GM18519 (cell line): ENCODE results near the gene CNN1.

Experiments used
- ATAC-seq: cut with Tn5 transposase; IDR thresholded peaks from one replicate; pipeline ENCODE4 v1.9.1; 2021; ENCODE audit warnings: mild to moderate bottlenecking, moderate library complexity; ENCODE audit not compliant: unreplicated experiment, low FRiP score

CNN1 gene

DNA sequence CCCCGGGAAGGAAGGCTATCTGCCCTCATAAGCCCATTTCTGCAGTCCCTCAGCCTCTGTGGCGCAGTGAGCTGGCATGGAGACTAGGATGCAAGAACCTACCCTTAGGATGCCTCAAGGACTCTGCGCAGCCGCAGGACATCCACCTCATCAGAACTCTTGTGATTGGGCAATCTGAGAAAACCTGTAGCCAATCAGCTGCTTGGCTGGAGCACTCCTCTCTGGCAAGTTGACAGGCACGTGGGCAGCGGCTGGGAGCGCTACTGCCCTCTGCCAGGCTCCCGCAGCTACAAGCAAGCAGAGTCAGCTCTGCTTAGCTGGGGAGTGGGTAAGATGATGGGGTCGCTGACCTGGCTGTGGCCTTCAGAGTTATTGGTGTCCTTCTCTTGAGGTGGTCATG is 8.2 kb upstream of the CNN1 start:
- no peak for ATAC-seq

DNA sequence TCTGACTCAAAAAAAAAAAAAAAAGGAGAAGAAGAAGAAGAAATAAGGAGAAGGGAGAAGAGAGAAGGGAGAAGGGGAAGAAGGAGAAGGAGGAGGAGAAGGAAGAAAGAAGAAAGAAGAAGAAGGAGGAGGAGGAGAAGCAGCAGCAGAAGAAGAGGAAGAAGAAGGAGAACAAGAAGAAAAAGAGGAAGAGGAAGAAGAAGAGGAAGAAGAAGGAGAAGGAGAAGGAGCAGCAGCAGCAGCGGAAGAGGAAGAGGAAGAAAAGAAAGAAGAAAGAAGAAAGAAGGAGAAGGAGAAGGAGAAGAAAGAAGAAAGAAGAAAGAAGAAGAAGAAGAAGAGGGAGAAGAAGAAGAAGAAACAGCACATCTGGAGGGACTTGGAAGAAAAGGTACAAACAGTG is 4.1 kb upstream of the CNN1 start:
- ATAC-seq, result no peak

DNA sequence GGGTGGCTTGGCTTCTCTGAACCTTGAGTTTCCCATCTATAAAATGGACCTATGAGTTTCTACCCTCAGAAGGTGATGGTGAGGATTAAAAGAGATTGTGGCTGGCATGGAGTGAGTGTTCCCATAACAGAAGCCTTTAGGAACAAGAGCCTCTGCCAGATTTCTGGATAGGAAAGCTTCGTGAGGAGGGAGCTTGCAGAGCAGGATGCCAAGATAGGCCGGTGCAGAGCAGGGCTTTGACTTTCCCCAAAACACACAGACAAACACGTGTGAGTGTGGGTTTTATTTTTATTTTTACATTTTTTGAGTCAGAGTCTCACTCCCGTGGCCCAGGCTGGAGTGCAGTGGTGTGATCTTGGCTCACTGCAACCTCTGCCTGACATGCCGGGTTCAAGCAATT is 3.7 kb upstream of the CNN1 start:
- ATAC-seq, result no peak

DNA sequence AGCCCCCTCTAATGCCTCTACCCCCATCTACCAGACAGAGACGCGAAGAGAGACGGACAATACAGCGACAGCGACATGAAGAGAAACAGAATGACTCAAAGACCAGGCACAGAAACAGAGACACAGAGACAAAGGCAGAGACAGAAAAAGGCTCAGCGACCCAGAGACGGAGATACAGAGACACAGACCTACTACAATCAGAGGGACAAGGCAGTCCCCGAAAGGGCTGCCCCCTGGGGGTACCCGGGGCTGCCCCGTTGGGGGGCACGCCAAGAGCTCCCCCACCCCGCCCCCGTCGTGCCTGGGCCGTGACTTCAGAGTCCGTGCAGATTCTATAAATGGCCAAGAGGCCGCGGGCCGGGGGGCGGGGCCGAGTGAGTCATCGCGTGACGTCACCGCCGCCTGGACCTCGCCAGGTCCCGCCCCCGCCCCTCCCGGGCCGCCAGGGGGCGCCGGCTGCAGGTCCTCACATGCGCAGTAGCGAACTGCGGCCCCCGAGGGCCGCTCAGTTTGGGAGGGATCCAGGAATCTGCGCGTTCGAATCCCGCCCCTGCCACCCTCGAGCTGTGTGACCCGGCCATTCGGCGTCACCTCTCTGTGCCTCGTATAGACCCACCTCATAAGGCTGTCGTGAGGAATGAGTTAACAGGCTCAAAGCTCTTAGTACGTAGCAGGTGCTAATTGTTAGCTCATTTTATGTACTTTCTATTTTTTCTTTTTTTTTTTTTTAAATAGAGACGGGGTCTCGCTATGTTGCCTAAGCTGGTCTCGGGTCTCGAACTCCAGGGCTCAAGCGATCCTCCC is 2.7 kb upstream of the CNN1 start:
- no peak for ATAC-seq

DNA sequence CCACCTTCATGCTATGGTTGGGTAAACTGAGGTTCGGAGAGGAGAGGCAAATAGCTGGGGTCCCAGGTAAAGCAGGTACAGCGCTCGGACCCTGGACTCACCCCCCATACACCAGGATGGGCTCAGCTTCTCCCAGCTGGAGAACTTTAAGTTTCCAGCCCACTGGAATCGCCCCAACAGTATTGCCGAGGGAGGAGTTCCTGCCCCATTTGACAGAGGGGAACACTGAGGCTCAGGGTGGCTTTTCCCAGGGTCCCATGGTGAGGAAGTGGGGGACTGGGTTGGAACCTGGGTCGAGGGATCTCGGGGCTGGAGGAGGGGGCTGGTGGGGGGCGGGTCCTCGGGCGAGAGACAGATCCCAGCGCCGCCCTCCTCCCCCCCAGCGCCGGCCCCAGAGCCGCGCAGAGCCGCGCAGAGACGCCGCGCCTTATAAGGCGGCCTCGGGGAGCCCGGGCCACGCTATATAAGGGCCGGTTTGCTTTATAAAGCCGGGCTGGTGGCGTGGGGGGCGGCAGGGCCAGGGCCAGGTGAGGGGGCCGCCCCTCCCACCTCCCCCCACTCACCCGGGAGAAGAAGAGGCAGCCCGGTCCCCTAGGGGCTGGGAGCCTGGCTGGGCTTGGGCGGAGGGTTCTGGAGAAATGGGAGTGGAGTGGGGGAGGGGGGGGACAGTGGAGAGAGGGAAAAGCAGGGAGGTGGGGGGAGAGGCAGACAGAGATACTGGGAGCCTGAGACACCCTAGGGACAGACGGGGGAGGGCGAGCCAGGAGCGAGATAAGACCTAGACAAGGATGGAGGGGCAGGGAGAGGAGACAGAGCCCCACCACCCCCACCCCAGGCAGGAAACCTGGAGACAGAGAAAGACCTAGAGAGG is 1.1 kb downstream of the CNN1 start:
- no peak for ATAC-seq

DNA sequence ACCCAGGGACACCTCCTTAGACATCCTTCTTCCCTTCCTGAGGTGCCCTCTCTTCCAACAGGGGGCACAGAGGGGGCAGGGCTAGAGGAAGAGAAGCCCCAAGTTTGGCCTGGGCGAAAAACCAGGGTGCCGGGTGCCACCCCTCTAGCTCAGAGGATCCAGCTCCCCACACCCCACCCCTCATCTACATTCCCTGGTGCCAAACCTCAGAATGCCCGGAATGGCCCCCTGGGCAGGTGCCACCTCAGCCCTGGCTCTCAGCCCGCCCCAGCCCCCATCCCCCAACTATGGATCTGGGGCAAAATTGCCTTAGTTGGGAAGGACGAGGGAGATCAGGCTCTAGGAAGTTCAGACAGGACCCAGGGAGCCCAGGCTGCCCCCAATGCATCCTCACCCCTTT is 2.0 kb downstream of the CNN1 start:
- ATAC-seq, result no peak

DNA sequence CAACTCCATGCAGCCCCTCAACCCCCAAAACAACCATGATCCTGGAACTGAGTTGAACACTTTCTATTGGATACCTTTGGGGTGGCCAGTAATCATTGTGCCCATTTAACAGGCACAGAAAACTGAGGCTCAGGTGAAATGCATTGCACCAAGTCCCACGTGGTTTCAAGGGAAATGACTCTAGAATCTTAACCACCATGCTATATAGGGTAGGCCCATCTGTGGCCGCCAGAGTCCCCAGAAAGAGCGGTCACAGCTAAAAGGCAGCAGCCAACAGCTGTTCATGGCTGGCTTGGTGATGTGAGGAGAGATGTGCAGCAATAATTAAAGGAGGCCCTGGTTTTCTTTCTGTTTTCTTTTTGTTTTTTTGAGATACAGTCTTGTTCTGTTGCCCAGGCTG is 2.6 kb downstream of the CNN1 start:
- ATAC-seq, result no peak

DNA sequence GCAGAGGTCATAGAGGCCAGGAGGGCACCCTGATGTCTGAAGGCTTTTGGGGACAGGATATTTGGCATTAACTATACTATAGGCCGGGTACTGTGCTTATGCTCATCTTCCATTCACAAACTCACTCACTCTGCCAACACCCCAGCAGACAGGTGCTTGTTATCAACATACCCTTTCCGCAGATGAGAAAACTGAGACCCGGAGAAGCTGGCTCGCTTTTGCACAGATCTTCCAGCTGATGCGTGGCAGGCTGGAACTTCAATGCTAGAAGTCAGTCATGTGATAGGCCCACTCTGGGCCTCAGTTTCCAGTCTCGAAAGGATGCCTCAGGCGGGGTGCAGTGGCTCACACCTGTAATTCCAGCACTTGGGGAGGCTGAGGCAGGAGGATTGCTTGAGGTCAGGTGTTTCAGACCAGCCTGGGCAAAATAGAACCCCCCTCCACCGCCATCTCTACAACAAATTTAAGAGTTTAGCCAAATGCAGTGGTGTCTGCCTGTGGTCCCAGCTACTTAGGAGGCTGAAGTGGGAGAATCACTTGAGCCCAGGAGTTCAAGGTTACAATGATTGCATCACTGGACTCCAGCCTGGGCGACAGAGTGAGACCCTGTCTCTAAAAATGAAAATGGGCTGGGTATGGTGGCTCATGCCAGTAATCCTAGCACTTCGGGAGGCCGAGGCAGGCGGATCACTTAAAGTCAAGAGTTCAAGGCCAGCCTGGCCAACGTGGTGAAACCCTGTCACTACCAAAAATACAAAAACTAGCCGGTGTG is 9.5 kb downstream of the CNN1 start:
- no peak for ATAC-seq

DNA sequence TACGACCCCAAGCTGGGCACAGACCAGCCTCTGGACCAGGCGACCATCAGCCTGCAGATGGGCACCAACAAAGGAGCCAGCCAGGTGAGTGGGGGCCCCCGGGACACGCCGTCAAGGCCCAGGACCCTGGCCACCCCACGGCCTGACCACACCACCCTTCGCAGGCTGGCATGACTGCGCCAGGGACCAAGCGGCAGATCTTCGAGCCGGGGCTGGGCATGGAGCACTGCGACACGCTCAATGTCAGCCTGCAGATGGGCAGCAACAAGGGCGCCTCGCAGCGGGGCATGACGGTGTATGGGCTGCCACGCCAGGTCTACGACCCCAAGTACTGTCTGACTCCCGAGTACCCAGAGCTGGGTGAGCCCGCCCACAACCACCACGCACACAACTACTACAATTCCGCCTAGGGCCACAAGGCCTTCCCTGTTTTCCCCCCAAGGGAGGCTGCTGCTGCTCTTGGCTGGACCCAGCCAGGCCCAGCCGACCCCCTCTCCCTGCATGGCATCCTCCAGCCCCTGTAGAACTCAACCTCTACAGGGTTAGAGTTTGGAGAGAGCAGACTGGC is 10.8 kb downstream of the CNN1 start:
- no peak for ATAC-seq

DNA sequence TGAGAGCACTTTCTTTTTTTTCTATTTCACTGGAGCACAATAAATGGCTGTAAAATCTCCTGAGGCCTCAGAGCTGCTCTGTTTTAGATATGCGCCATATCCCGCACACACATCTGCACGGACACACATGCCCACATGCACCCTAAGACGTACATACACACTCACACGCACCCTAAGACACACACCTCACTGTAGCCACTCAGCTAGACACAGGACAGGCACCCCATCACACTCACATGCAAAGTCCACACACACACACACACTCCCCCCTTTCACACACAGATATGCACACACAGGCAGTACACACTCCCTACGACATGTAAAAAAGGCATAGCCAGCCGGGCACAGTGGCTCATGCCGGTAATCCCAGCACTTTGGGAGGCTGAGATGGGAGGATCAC is 11.6 kb downstream of the CNN1 start:
- no peak for ATAC-seq

DNA sequence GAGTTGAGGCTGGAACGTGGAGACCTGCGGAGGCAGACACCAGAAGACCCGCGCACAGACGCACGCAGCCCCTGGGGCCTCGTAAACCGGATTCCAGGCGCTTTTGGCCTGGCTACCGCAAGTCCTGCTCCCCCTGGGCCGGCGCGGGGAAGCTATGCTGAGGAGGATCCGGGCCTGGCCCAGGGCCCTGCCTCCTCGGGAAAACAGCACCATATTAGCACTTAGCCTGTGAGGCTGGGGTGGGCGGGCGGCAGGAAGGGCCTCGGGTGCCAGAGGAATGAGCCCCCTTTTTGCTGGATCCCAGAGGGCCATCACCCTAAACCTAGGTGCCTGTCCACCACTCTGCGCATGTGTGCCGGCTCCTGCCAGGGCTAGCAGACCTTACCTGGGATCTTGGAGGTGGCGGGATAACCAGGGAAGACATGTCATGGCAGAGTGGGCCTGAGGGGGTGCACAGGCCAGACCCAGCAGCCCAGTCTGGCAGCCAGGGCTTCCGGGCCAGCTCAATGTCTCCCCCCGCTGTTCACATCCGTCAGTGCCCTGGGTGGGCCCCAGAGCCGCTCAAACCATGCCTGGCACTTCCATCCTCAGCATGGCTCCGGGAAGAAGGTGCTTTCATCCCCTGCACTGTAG is 13.1 kb downstream of the CNN1 start:
- no peak for ATAC-seq

DNA sequence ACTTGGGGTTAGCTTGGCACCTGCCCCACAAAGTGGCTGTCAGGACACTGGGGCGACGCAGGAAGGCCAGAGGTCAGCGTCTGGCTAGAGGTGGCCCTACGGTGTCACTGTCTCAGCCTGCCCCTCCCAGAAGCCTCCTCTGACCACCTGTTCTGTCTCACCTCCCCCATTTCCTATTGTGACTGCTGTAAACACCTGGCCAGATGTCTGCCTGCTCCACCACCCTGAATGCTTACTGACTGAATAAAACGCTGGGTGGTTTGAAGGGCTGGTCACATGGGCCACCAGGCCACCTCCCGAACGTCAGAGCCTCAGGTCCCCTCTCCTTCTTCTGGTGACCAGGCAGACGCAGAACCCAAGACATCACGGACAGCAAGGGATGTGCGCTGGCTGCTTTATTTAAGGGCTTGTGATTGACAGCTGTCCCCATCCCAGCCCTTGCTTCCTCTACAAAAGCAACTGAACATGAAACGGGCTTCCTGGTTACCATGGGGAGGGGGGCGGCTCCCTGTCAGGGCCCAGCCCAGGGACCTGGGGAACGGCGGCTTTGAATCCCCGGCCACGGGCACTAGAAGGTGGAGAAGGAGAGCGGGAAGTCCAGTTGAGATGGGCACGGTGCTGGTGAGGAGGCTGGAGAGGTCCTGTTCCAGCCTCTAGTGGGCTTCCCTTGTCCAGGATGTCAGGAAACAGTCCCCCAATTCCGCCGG is 14.2 kb downstream of the CNN1 start:
- ATAC-seq, result no peak

DNA sequence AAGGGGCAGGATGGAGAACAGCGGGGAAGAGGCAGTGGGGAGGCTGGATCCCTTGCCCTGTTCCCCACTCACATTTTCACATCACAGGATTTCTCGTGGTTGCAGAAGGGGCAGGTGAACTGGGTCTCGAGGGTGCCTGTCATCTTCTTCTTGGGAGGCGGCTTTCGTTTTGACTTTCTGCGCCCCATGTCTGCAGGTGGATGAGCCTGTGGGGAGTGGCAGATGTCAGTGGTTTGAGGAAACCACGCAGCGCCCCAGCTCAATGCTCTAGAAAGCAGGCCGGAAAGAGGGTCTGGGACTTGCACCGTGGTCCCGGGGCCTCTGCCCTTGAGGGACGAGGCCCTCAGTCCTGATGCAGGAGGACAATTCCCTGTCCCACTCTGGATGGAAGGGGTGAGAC is 15.5 kb downstream of the CNN1 start:
- no peak for ATAC-seq

DNA sequence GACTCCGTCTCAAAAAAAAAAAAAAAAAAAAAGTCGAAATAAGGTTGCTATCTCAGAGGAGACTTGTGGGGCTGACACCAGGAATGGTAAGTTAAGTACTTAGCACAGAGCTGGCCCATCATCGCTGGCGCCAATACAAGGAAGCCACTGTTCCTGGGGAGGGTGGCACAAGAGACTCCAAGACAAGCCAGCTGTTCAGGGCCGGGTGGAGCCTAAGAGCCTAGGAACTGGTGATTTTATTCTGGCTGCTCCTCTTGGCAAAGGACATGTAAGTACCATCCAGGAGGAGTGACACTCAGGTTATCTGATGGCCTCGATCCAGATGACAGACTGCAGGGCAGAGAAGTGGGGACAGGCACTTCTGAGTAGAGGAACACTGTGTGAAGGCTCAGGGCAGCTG is 16.6 kb downstream of the CNN1 start:
- ATAC-seq, result no peak

DNA sequence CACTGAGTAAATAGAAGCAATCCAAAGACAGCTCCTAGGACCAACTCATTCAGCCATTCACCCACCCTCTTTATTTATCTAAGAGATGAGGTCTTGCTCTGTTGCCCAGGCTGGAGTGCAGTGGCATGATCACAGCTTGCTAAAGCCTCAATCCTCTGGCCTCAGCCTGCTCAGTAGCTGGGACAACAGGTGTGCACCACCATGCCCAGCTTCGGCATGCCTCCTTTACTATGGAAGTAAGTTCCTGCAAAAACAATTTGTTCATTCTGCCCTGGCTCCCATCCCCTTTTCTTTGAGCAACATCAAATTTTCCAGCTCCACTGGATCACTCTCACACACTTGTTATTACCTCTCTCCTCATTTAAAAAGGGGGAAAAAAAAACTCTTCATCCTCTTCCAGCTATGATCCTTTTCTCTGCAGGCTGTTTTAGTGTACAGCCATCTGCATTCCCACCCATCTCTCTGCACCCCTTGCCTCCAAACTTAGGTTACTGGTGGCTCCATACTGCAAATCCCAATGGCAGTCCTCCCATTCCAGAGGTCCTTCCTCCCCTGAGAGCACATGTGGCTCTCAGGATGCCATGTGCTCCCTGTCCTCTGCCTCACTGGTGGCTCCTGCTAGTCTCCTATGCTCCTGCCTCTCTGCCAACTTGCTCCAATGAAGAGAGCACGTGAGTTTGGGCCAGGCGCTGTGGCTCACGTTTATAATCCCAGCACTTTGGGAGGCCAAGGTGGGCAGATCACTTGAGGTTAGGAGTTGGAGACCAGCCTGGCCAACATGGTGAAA is 18.2 kb downstream of the CNN1 start:
- no peak for ATAC-seq

DNA sequence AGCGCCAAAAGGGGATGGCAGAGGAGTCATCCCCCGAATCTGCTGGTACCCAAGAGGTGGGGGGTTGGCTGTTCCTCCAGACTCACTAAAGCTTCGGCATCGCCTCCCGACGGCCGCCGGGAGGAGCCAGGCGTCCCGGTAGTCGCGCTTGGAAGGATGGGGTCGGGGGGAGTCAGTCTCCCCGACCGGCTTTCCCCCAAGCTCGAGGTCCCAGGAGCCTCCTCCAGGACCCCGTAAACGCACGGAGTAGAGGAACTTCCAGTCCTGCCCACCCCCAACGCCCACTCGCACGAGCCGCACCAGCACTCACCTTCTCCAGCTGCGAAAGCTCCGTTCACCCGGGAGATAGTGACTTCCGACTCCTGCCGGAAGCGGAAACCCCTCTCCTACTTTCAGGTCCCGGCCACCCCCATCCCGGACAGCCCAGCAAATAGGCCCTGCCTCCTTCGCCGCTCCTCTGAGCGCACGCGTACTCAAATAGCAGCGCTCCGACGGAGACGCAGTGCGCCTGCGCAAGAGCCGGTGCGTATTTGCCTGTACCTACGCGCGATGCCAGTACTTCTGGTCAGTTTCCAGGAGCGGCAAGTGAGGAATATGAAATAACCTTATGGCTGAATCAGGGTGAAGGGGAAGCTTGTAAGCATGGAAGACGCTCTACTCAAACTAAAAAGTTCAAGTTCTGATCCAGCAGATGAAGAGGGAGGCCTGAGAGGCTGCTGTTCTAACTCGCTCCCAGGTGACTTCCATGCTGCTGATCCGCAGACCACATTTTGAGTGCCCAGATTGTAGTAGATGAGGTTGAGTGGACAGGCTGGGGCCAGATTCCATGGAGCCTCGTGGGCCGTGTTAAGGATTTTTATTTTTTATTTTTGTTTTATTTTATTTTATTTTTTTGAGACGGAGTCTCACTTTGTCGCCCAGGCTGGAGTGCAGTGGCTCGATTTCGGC is 20.5 kb downstream of the CNN1 start, which contains the start of gene ELOF1:
ELOF1 (minus strand) TSS at position 350 of the 948 bp plus-strand sequence. CDS start 4,883 bp downstream, outside the sequence.
- ATAC-seq, result peak; percentile 56

DNA sequence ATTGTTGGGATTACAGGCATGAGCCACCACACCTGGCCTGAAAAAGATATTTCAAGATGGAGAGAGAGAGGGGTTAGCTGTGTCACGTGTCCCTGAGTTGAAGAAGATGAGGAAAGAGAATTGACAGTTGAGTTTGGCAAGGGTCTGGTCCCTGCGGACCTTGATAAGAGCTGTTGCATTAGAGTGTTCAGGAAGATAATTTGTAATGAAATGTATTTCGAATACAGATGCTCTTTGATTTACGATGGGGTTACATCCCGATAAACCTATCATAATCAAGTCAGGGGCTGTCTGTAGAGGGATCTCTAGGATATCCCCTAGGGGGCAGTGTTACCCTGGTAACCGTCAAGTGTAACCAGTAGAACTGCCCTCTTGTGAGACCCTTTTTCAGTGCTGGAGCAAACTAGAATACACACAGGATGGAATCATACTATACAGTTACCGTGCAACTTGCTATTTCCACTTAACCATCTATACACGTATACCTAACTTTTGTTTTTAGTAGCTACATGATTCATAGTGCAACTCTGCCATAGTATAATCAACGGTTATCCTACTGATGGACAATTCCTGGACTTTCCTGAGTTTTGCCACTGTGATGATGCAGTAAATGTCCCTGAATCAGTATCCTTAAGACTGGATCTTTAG is 21.9 kb downstream of the CNN1 start:
- no peak for ATAC-seq
